MM.1S (cell line): Measurements from ENCODE around the gene HELZ.

Experiments
- DNase-seq: peaks from one replicate; pipeline ENCODE4 v3.0.0-alpha.2; 2015
- H2AFZ ChIP-seq: fragments of 300-600 bp; sonication (generic); 2 replicates; pipeline ENCODE4 v1.6.0; 2016; ENCODE audit warnings: antibody characterized with exemption, low read length
- H3F3A ChIP-seq: fragments of 300-600 bp; sonication (generic); 2 replicates; pipeline ENCODE4 v1.6.1; 2016; ENCODE audit warnings: mild to moderate bottlenecking, antibody characterized with exemption, low read length, moderate library complexity, mixed read lengths; ENCODE audit not compliant: insufficient read depth
- H3K27ac ChIP-seq: fragments of 300-600 bp; sonication (generic); 2 replicates; pipeline ENCODE4 v1.5.1; 2016; ENCODE audit warnings: mild to moderate bottlenecking, low read length
- H3K27me3 ChIP-seq: fragments of 300-600 bp; sonication (generic); replicated peaks from 2 replicates; pipeline ENCODE4 v1.6.0; 2016; ENCODE audit warnings: low read length; ENCODE audit not compliant: insufficient read depth
- H3K36me3 ChIP-seq: fragments of 300-600 bp; sonication (generic); replicated peaks from 2 replicates; pipeline ENCODE4 v1.6.1; 2016; ENCODE audit warnings: mild to moderate bottlenecking, low read length, mixed read lengths; ENCODE audit not compliant: insufficient read depth
- H3K4me1 ChIP-seq: fragments of 300-600 bp; sonication (generic); 2 replicates; pipeline ENCODE4 v1.6.1; 2016; ENCODE audit warnings: low read length, mixed read lengths
- H3K4me2 ChIP-seq: fragments of 300-600 bp; sonication (generic); 2 replicates; pipeline ENCODE4 v1.6.0; 2016; ENCODE audit warnings: low read depth, low read length
- H3K4me3 ChIP-seq: fragments of 300-600 bp; sonication (generic); 2 replicates; pipeline ENCODE4 v1.5.1; 2016; ENCODE audit warnings: low read length, mixed read lengths
- H3K79me2 ChIP-seq: fragments of 300-600 bp; sonication (generic); 2 replicates; pipeline ENCODE4 v1.6.1; 2016; ENCODE audit warnings: mixed run types, low read length, mixed read lengths
- H3K9ac ChIP-seq: fragments of 300-600 bp; sonication (generic); 2 replicates; pipeline ENCODE4 v1.6.1; 2016; ENCODE audit warnings: low read length, mixed read lengths
- H3K9me2 ChIP-seq: fragments of 300-600 bp; sonication (generic); replicated peaks from 2 replicates; pipeline ENCODE4 v1.6.1; 2016; ENCODE audit warnings: mild to moderate bottlenecking, low read length, mixed read lengths; ENCODE audit not compliant: insufficient read depth
- H3K9me3 ChIP-seq: fragments of 300-600 bp; sonication (generic); replicated peaks from 2 replicates; pipeline ENCODE4 v1.6.1; 2016; ENCODE audit warnings: mild to moderate bottlenecking, low read length, mixed read lengths; ENCODE audit not compliant: insufficient read depth
- H4K20me1 ChIP-seq: fragments of 300-600 bp; sonication (generic); 2 replicates; pipeline ENCODE4 v1.6.1; 2016; ENCODE audit warnings: mild to moderate bottlenecking, low read length, moderate library complexity, mixed read lengths; ENCODE audit not compliant: insufficient read depth
- CTCF ChIP-seq: fragments of 300-600 bp; sonication (generic); IDR thresholded peaks from 2 replicates; pipeline ENCODE4 v1.5.1; 2016; ENCODE audit warnings: antibody characterized with exemption, low read length, mixed read lengths
- EZH2 ChIP-seq: fragments of 300-600 bp; sonication (generic); optimal IDR thresholded peaks from 2 replicates; pipeline ENCODE3; 2017; ENCODE audit warnings: low read depth, mild to moderate bottlenecking, antibody characterized with exemption, low read length, mixed read lengths
- EZH2phosphoT487 ChIP-seq: fragments of 300-600 bp; sonication (generic); IDR thresholded peaks from 2 replicates; pipeline ENCODE4 v1.6.1; 2018; ENCODE audit warnings: antibody characterized with exemption, low read length

The HELZ gene

DNA sequence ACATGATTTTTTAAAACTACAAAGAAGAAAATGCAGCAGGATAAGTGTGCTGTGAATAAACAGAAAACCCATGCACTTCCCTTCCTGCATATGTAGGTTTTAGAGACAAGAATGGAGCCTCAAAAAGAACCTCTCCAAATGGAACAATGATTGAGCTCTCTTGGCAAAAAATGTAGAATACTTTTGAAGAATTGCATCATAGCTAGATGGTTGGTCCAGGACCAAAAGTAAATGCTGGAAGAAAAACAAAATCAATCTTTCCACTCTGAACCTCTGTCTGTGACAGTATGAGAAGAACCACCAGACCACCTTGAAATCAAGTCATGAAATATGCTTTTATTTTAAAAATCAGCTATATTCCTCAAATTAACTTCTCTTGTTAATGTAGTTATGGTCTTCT, 17.5 kb downstream of the HELZ start:
- no peaks in the 10 kb centered on the region for H4K20me1 ChIP-seq
- no peak overlapping the region for H3K27ac ChIP-seq
- no peak overlapping the region for H3K4me3 ChIP-seq
- H3K79me2 ChIP-seq = peaks cover 93% of the 10 kb centered on the region
- no peaks in the 10 kb centered on the region for H3F3A ChIP-seq
- no peaks in the 10 kb centered on the region for H3K36me3 ChIP-seq
- no peaks in the 10 kb centered on the region for H3K9me2 ChIP-seq
- TF ChIP-seq CTCF = no peak
- TF ChIP-seq EZH2 = no peak
- TF ChIP-seq EZH2phosphoT487 = no peak
- DNase-seq = no peak
- H3K9me3 ChIP-seq = no peaks in the 10 kb centered on the region
- no peaks in the 10 kb centered on the region for H3K27me3 ChIP-seq
- H2AFZ ChIP-seq = no peak overlapping the region
- H3K4me2 ChIP-seq = no peak overlapping the region
- H3K4me1 ChIP-seq = no peaks in the 10 kb centered on the region
- H3K9ac ChIP-seq = no peak overlapping the region

- H3K27me3 ChIP-seq = no peaks in the 10 kb centered on the region
- TF ChIP-seq CTCF (no peak), EZH2 (no peak), EZH2phosphoT487 (no peak)
- no peaks in the 10 kb centered on the region for H3K9me3 ChIP-seq
- H3K36me3 ChIP-seq = no peaks in the 10 kb centered on the region
- H3K27ac ChIP-seq = no peak overlapping the region
- peaks cover 3% of the 10 kb centered on the region; the same call in 1 of the 2 replicates for H4K20me1 ChIP-seq
- no peaks in the 10 kb centered on the region for H3K9me2 ChIP-seq
- H3K79me2 ChIP-seq = peaks cover 95% of the 10 kb centered on the region
- H3K4me2 ChIP-seq = no peak overlapping the region
- no peak overlapping the region for H3K9ac ChIP-seq
- no peaks in the 10 kb centered on the region for H3K4me1 ChIP-seq
- no peaks in the 10 kb centered on the region for H3F3A ChIP-seq
- no peak overlapping the region for H2AFZ ChIP-seq
- H3K4me3 ChIP-seq = no peak overlapping the region
- DNase-seq = no peak
Observed at GRCh38 chr17:67225316-67225715, 19.7 kb downstream of the HELZ start.

DNA sequence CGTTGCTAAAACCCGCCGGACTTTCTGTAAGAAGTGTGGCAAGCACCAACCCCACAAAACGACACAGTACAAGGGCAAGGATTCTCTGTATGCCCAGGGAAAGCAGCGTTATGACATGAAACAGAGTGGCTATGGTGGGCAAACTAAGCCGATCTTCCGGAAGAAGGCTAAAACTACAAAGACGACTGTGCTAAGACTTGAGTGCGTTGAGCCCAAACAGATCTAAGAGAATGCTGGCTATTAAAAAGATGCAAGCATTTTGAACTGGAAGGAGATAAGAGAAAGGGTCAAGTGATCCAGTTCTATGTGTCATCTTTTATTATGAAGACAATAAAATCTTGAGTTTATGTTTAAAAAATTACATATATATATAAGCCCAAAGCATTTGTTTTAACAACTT, 20.3 kb downstream of the HELZ start:
- no peaks in the 10 kb centered on the region for H3K9me3 ChIP-seq
- H3K4me3 ChIP-seq = no peak overlapping the region
- peaks cover 3% of the 10 kb centered on the region; the same call in 1 of the 2 replicates for H4K20me1 ChIP-seq
- H2AFZ ChIP-seq = no peak overlapping the region
- TF ChIP-seq EZH2 = no peak
- no peak for TF ChIP-seq EZH2phosphoT487
- no peak for TF ChIP-seq CTCF
- no peaks in the 10 kb centered on the region for H3F3A ChIP-seq
- H3K4me1 ChIP-seq = no peaks in the 10 kb centered on the region
- H3K79me2 ChIP-seq = peaks cover 95% of the 10 kb centered on the region
- H3K27me3 ChIP-seq = no peaks in the 10 kb centered on the region
- no peak overlapping the region for H3K27ac ChIP-seq
- no peaks in the 10 kb centered on the region for H3K36me3 ChIP-seq
- no peak overlapping the region for H3K9ac ChIP-seq
- no peak overlapping the region for H3K4me2 ChIP-seq
- no peaks in the 10 kb centered on the region for H3K9me2 ChIP-seq
- no peak for DNase-seq
